Mammary epithelial cell (primary cell): ENCODE results near the gene MFSD1.

ENCODE experiments used
- CTCF ChIP-seq, 2 donors: IDR thresholded peaks in 1 of 2; conservative IDR thresholded peaks in 1 of 2; 2 replicates each; pipeline ENCODE4 v1.5.1; 2011 to 2012; ENCODE audit warnings: inconsistent platforms in 2 of 2, low read length in 2 of 2, mild to moderate bottlenecking in 2 of 2, control low read depth in 1 of 2, low read depth in 1 of 2; ENCODE audit not compliant: insufficient read depth in 1 of 2; ENCODE audit errors: extremely low read depth in 1 of 2
- EZH2 ChIP-seq: IDR thresholded peaks from 2 replicates; pipeline ENCODE4 v1.6.1; 2012; ENCODE audit warnings: low read length, inconsistent platforms, borderline replicate concordance

DNA sequence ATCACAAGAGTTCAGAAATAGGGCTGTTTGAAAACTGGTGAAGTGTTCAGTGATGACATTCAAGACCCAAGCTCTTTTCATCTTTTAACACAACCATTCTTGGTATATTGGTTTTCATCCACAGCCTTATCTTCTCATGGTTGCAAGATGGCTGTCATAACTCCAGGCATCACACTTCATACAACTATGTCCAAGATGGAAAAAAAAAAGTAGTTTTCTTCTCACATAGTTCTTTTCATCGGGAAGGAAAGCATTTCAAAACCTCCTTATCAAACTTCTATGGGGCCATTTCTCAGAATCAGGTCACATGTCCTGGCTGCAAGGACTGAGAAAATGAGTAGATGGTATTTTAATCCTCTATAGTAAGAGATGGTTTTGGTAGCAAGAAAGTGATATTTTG lies 21.1 kb upstream of the MFSD1 start:
- TF ChIP-seq CTCF (conservative IDR thresholded peaks at IDR 0.05 in 1 of 2, IDR thresholded peaks at IDR 0.05 in 1 of 2; ENCODE audit: extremely low read depth in 1 of 2, insufficient read depth in 1 of 2, low read depth in 1 of 2, low read length in 2 of 2): no peak
- no peak for TF ChIP-seq EZH2
